HepG2 (cell line): ENCODE data around the gene FGD2. TPM values are rescaled to one million over a fixed set of nuclear protein-coding genes. Genes with fewer than 3 reads are reported as not detected.

Experiments
- CBFB ChIP-seq: sonication (generic); formaldehyde crosslinking; IDR thresholded peaks from 2 replicates; pipeline ENCODE4 v1.4.0; 2020; ENCODE audit warnings: missing genetic modification reagents
- CHD2 ChIP-seq: IDR thresholded peaks from 2 replicates; pipeline ENCODE4 v1.6.1; 2011; ENCODE audit warnings: low read depth, low read length, improper control_type of control experiment
- CREB1 ChIP-seq, 2 experiments: fragments of 450-650 bp in 1 of 2; IDR thresholded peaks; 2 replicates each; pipeline ENCODE4 v1.6.1; 2016 to 2017; ENCODE audit warnings: control low read depth in 1 of 2, mild to moderate bottlenecking in 1 of 2, missing compliant biosample characterization in 1 of 2, missing genetic modification characterization in 1 of 2
- DMTF1 ChIP-seq: sonication (generic); formaldehyde crosslinking; IDR thresholded peaks from 2 replicates; pipeline ENCODE4 v1.4.0; 2020; ENCODE audit warnings: mild to moderate bottlenecking, missing genetic modification reagents
- FOXO1 ChIP-seq: sonication (generic); formaldehyde crosslinking; IDR thresholded peaks from 2 replicates; pipeline ENCODE4 v1.4.0; 2020; ENCODE audit warnings: missing genetic modification reagents
- HHEX ChIP-seq: IDR thresholded peaks from 2 replicates; pipeline ENCODE4 v1.6.1; 2016; ENCODE audit warnings: control low read depth
- HNRNPUL1 ChIP-seq: fragments of 200-400 bp; formaldehyde crosslinking; IDR thresholded peaks from 2 replicates; pipeline ENCODE4 v1.6.1; 2017; ENCODE audit warnings: low read depth, mild to moderate bottlenecking, low read length, moderate library complexity
- MIER2 ChIP-seq: IDR thresholded peaks from 2 replicates; pipeline ENCODE4 v1.6.1; 2016; ENCODE audit warnings: missing biosample characterization, missing genetic modification reagents
- MYC ChIP-seq: sonication (generic); formaldehyde crosslinking; IDR thresholded peaks from 2 replicates; pipeline ENCODE4 v1.9.0; 2021; ENCODE audit warnings: missing genetic modification reagents, borderline replicate concordance
- MYNN ChIP-seq: sonication (generic); formaldehyde crosslinking; IDR thresholded peaks from 2 replicates; pipeline ENCODE4 v1.4.0; 2020; ENCODE audit warnings: mild to moderate bottlenecking, low read depth, missing genetic modification reagents
- NR0B2 ChIP-seq: sonication (generic); formaldehyde crosslinking; IDR thresholded peaks from 2 replicates; pipeline ENCODE4 v1.4.0; 2020; ENCODE audit warnings: mild to moderate bottlenecking, missing genetic modification reagents
- RAD21 ChIP-seq: fragments of 450-650 bp; formaldehyde crosslinking; IDR thresholded peaks from 2 replicates; pipeline ENCODE4 v1.5.0; 2020; ENCODE audit warnings: mild to moderate bottlenecking
- U2AF1 ChIP-seq: fragments of 200-400 bp; formaldehyde crosslinking; optimal IDR thresholded peaks from 2 replicates; pipeline ENCODE3; 2017; ENCODE audit warnings: mild to moderate bottlenecking, low read depth, low read length
- ZBTB46 ChIP-seq: sonication (generic); formaldehyde crosslinking; IDR thresholded peaks from 2 replicates; pipeline ENCODE4 v1.4.0; 2020; ENCODE audit warnings: mild to moderate bottlenecking, missing genetic modification reagents, borderline replicate concordance
- ZNF3 ChIP-seq: IDR thresholded peaks from 2 replicates; pipeline ENCODE4 v1.7.0; 2017; ENCODE audit warnings: inconsistent platforms
- ZNF331 ChIP-seq: sonication (generic); formaldehyde crosslinking; IDR thresholded peaks from 2 replicates; pipeline ENCODE4 v1.4.0; 2020; ENCODE audit warnings: missing genetic modification reagents
- ZNF383 ChIP-seq: sonication (generic); formaldehyde crosslinking; IDR thresholded peaks from 2 replicates; pipeline ENCODE4 v1.4.0; 2020; ENCODE audit warnings: missing genetic modification reagents, mild to moderate bottlenecking, borderline replicate concordance
- ZNF446 ChIP-seq: sonication (generic); formaldehyde crosslinking; IDR thresholded peaks from 2 replicates; pipeline ENCODE4 v1.5.0; 2020; ENCODE audit warnings: mild to moderate bottlenecking, missing genetic modification reagents
- polyA plus RNA-seq, 8 experiments: library from polyadenylated mRNA; depleted of rRNA in 3 of 8; stranded (reverse) in 7 of 8; unstranded in 1 of 8; fragments of >200 nt; fragmentation: Illumina TruSeq in 4 of 8; extraction: Trizol in 4 of 8; gene quantifications; 2 replicates each; pipeline versions ENCODE4 v1.2.1 to v1.2.3, GENCODE V29; 2011 to 2016; ENCODE audit warnings: low read depth in 4 of 8, missing spikeins in 1 of 8, mixed read lengths in 1 of 8; ENCODE audit not compliant: insufficient read depth in 1 of 8
- total RNA-seq, 5 experiments: library from RNA; depleted of rRNA; stranded (reverse); fragments of >200 nt; fragmentation: Illumina TruSeq; extraction: Trizol; gene quantifications; 2 replicates each; pipeline ENCODE4 v1.2.3, GENCODE V29; 2016; ENCODE audit warnings: low read depth in 1 of 5
- TF ChIP-seq, protein P1 (sequence below): sonication (generic); formaldehyde crosslinking; IDR thresholded peaks from 2 replicates; pipeline ENCODE4 v1.4.0; 2020; ENCODE audit warnings: missing genetic modification reagents
- TF ChIP-seq, protein P2 (sequence below): sonication (generic); formaldehyde crosslinking; IDR thresholded peaks from 2 replicates; pipeline ENCODE4 v1.4.0; 2020; ENCODE audit warnings: missing genetic modification reagents

FGD2 gene
- total and polyA plus RNA-seq, 2 of the 13 experiments (the other 11 are each of a cell fraction or from before 2014, with no cell fraction given) = not detected

DNA sequence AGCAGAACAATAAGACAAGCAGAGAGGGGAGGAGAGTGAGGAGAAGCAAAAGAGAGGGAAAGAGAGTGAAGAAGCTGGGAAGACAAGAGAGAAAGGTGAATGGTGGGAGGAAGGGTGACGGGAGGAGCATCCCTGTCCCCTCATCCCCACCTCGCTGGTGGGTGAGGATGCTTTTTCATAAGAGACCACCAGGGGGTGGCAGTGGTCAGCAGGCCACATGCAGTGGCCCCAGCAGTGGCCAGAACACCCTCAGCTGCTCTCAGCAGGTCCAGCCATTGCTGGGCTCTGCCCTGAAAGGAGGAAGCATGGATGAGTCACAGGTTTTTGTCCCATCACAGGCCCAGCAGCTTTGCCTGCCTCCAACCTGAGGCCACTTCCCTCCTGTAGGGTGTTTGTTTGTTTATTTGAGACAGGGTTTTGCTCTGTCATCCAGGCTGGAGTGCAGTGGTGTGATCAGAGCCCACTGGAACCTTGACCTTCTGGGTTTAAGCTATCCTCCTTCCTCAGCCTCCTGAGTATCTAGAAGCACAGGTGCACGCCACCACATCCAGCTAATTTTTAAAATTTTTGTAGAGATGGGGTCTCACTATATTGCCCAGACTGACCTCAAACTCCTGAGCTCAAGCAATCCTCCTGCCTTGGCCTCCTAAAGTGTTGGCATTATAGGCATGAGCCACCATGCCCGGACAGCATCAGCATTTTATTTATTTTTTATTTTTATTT lies 24.0 kb downstream of the FGD2 start (continued):
- peak; percentile 62; the same call in 1 of the 2 replicates for TF ChIP-seq MYC (CRISPR knock-in tag)
- peak; percentile 47; the same call in 1 of the 2 replicates for TF ChIP-seq FOXO1 (CRISPR knock-in tag)
- peak; percentile 77 for TF ChIP-seq CBFB (CRISPR knock-in tag)
- TF ChIP-seq ZNF383 = no peak
- TF ChIP-seq DMTF1 (CRISPR knock-in tag) = no peak
- peak; percentile 78; the same call in 1 of the 2 replicates for TF ChIP-seq ZNF331 (CRISPR knock-in tag)
- no peak for TF ChIP-seq HNRNPUL1
- no peak for TF ChIP-seq ZNF3
- peak; percentile 99 for TF ChIP-seq RAD21 (CRISPR knock-in tag)
- no peak for TF ChIP-seq NR0B2 (CRISPR knock-in tag)
- no peak for TF ChIP-seq CHD2
- TF ChIP-seq CREB1 (IDR thresholded peaks at IDR 0.05) = peak; percentile 40; the same call in 1 of the 2 replicates
- no peak for TF ChIP-seq CREB1 (CRISPR knock-in tag; IDR thresholded peaks at IDR 0.05)
- TF ChIP-seq ZNF446 (CRISPR knock-in tag) = no peak
- no peak for TF ChIP-seq MYNN (CRISPR knock-in tag)
- peak; percentile 64; the same call in 1 of the 2 replicates for TF ChIP-seq MIER2 (CRISPR knock-in tag)
- no peak for TF ChIP-seq ZBTB46 (CRISPR knock-in tag)
- peak; percentile 4; the same call in 1 of the 2 replicates for TF ChIP-seq HHEX (CRISPR knock-in tag)
- TF ChIP-seq, protein P1, sequence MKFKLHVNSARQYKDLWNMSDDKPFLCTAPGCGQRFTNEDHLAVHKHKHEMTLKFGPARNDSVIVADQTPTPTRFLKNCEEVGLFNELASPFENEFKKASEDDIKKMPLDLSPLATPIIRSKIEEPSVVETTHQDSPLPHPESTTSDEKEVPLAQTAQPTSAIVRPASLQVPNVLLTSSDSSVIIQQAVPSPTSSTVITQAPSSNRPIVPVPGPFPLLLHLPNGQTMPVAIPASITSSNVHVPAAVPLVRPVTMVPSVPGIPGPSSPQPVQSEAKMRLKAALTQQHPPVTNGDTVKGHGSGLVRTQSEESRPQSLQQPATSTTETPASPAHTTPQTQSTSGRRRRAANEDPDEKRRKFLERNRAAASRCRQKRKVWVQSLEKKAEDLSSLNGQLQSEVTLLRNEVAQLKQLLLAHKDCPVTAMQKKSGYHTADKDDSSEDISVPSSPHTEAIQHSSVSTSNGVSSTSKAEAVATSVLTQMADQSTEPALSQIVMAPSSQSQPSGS (CRISPR knock-in tag) = peak; percentile 43; the same call in 1 of the 2 replicates
- TF ChIP-seq, protein P2, sequence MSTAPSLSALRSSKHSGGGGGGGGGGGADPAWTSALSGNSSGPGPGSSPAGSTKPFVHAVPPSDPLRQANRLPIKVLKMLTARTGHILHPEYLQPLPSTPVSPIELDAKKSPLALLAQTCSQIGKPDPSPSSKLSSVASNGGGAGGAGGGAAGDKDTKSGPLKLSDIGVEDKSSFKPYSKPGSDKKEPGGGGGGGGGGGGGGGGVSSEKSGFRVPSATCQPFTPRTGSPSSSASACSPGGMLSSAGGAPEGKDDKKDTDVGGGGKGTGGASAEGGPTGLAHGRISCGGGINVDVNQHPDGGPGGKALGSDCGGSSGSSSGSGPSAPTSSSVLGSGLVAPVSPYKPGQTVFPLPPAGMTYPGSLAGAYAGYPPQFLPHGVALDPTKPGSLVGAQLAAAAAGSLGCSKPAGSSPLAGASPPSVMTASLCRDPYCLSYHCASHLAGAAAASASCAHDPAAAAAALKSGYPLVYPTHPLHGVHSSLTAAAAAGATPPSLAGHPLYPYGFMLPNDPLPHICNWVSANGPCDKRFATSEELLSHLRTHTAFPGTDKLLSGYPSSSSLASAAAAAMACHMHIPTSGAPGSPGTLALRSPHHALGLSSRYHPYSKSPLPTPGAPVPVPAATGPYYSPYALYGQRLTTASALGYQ (CRISPR knock-in tag) = no peak
- TF ChIP-seq U2AF1 = peak; percentile 52
